HepG2 (cell line): ENCODE data around the gene SNX27. TPM values are rescaled to one million over a fixed set of nuclear protein-coding genes. Genes with fewer than 3 reads are reported as not detected.

Experiments used
- ATAC-seq: fragments of 200-7000 bp; cut with Tn5 transposase; 3 replicates; pipeline ENCODE4 v1.9.1; 2020; ENCODE audit warnings: mild to moderate bottlenecking, moderate library complexity
- BruUV-seq: library from RNA; stranded (reverse); fragments of 400-500 nt; replicated peaks from 2 replicates; lab custom pipeline; 2021; lab: Mats Ljungman, UMichigan
- CTCF ChIA-PET: fragments of 300-600 bp; formaldehyde crosslinking; extraction: SDS; loops from one replicate; lab custom pipeline; 2021; ENCODE audit warnings: low total read pairs, inconsistent platforms, low intra/inter-chr PET ratio; lab: Yijun Ruan, JAX
- POLR2A ChIA-PET: fragments of 350-600 bp; sonication (Branson Sonifier 250); formaldehyde crosslinking; loops from one replicate; lab custom pipeline; 2020; ENCODE audit warnings: antibody characterized with exemption, inconsistent platforms; lab: Yijun Ruan, JAX
- DNase-seq: peaks from one replicate; pipeline ENCODE4 v3.0.0-alpha.2; 2015; ENCODE audit warnings: low spot score
- FAIRE-seq: peaks from 3 replicates; lab custom pipeline; 2011; peaks lifted over from hg19 to GRCh38; lab: Jason Lieb, UNC
- H2AFZ ChIP-seq: one replicate; pipeline ENCODE4 v1.6.1; 2011; ENCODE audit warnings: low read length, inconsistent platforms
- H3K27ac ChIP-seq: fragments of 300-600 bp; 3 replicates; pipeline ENCODE4 v1.8.0; 2011; ENCODE audit warnings: mixed run types, mild to moderate bottlenecking, mixed read lengths, low read length, inconsistent platforms; ENCODE audit not compliant: insufficient read depth; ENCODE audit errors: extremely low read length
- H3K27me3 ChIP-seq, 2 experiments: fragments of 200-600 bp in 1 of 2; 2 replicates in 1 of 2; 3 replicates in 1 of 2; pipeline versions ENCODE4 v1.6.0 to v1.8.0; 2011; ENCODE audit warnings: low read length in 2 of 2, mild to moderate bottlenecking in 2 of 2, moderate library complexity in 2 of 2, inconsistent platforms in 1 of 2; ENCODE audit not compliant: insufficient read depth in 2 of 2, control insufficient read depth in 1 of 2
- H3K36me3 ChIP-seq, 2 experiments: fragments of 200-600 bp in 1 of 2; replicated peaks in 1 of 2; 2 replicates in 1 of 2; 3 replicates in 1 of 2; pipeline versions ENCODE4 v1.5.1 to v1.8.0; 2011; ENCODE audit warnings: low read length in 2 of 2, inconsistent platforms in 1 of 2; ENCODE audit not compliant: insufficient read depth in 2 of 2, control insufficient read depth in 1 of 2
- H3K4me1 ChIP-seq: 2 replicates; pipeline ENCODE4 v1.5.1; 2012; ENCODE audit warnings: low read length, inconsistent platforms; ENCODE audit not compliant: insufficient read depth
- H3K4me2 ChIP-seq: 2 replicates; pipeline ENCODE4 v1.6.0; 2011; ENCODE audit warnings: low read depth, low read length, inconsistent platforms
- H3K4me3 ChIP-seq, 3 experiments: fragments of 200-600 bp in 1 of 3; sonication (generic), shearing (Covaris generic) in 1 of 3; replicated peaks in 1 of 3; 2 replicates each; pipeline ENCODE4 v1.5.1; 2011 to 2016; ENCODE audit warnings: low read length in 3 of 3, inconsistent platforms in 2 of 3, low read depth in 2 of 3, mild to moderate bottlenecking in 2 of 3, control low read depth in 1 of 3, mixed read lengths in 1 of 3; ENCODE audit not compliant: insufficient read depth in 1 of 3
- H3K79me2 ChIP-seq: one replicate; pipeline ENCODE4 v1.6.1; 2011; ENCODE audit warnings: low read length, inconsistent platforms; ENCODE audit not compliant: insufficient read depth
- H3K9ac ChIP-seq: 2 replicates; pipeline ENCODE4 v1.6.0; 2011; ENCODE audit warnings: mild to moderate bottlenecking, low read depth, low read length, inconsistent platforms; ENCODE audit not compliant: insufficient read depth
- H3K9me3 ChIP-seq: 2 replicates; pipeline ENCODE4 v1.5.1; 2012; ENCODE audit warnings: mild to moderate bottlenecking, low read length
- H4K20me1 ChIP-seq: 2 replicates; pipeline ENCODE4 v1.6.0; 2011; ENCODE audit warnings: inconsistent platforms, mild to moderate bottlenecking, low read length, moderate library complexity; ENCODE audit not compliant: insufficient read depth
- CREB1 ChIP-seq, 2 experiments: fragments of 450-650 bp in 1 of 2; IDR thresholded peaks; 2 replicates each; pipeline ENCODE4 v1.6.1; 2016 to 2017; ENCODE audit warnings: control low read depth in 1 of 2, mild to moderate bottlenecking in 1 of 2, missing compliant biosample characterization in 1 of 2, missing genetic modification characterization in 1 of 2
- RELA ChIP-seq: sonication (generic); formaldehyde crosslinking; IDR thresholded peaks from 2 replicates; pipeline ENCODE4 v1.4.0; 2020; ENCODE audit warnings: missing genetic modification reagents
- SAFB2 ChIP-seq: sonication (generic); formaldehyde crosslinking; IDR thresholded peaks from 2 replicates; pipeline ENCODE4 v1.5.1; 2020; ENCODE audit warnings: missing genetic modification reagents, low read depth, mild to moderate bottlenecking, borderline replicate concordance
- SNAPC2 ChIP-seq: sonication (generic); formaldehyde crosslinking; IDR thresholded peaks from 2 replicates; pipeline ENCODE4 v1.8.1; 2022; ENCODE audit warnings: mild to moderate bottlenecking, missing genetic modification reagents
- TMF1 ChIP-seq: sonication (generic); formaldehyde crosslinking; IDR thresholded peaks from 2 replicates; pipeline ENCODE4 v1.8.1; 2022; ENCODE audit warnings: low read depth, missing genetic modification reagents
- ZNF44 ChIP-seq: sonication (generic); formaldehyde crosslinking; IDR thresholded peaks from 2 replicates; pipeline ENCODE4 v1.5.1; 2020; ENCODE audit warnings: mild to moderate bottlenecking, missing genetic modification reagents
- ZNF547 ChIP-seq: sonication (generic); formaldehyde crosslinking; IDR thresholded peaks from 2 replicates; pipeline ENCODE4 v1.5.1; 2020; ENCODE audit warnings: mild to moderate bottlenecking, missing genetic modification reagents
- WGBS: methylation state at CpG from one replicate; pipeline ENCODE4 v1.1.6; 2017; ENCODE audit warnings: low lambda C conversion rate; 5-methylcytosine and 5-hydroxymethylcytosine counted together
- in situ Hi-C: cut with HindIII; loops from 2 replicates; pipeline ENCODE4 v1.10.0; 2017; ENCODE audit warnings: low pct_unique_long_range_greater_than_20kb; ENCODE audit not compliant: extremely low pct_ligation_motif_present
- intact Hi-C: fragments of 100-400 bp; cut with micrococcal nuclease; formaldehyde crosslinking; loops from one replicate; pipeline ENCODE4 v1.10.0; 2022; ENCODE audit not compliant: unreplicated experiment
- polyA plus RNA-seq, 8 experiments: library from polyadenylated mRNA; depleted of rRNA in 3 of 8; stranded (reverse) in 7 of 8; unstranded in 1 of 8; fragments of >200 nt; fragmentation: Illumina TruSeq in 4 of 8; extraction: Trizol in 4 of 8; gene quantifications; 2 replicates each; pipeline versions ENCODE4 v1.2.1 to v1.2.3, GENCODE V29; 2011 to 2016; ENCODE audit warnings: low read depth in 4 of 8, missing spikeins in 1 of 8, mixed read lengths in 1 of 8; ENCODE audit not compliant: insufficient read depth in 1 of 8
- total RNA-seq, 5 experiments: library from RNA; depleted of rRNA; stranded (reverse); fragments of >200 nt; fragmentation: Illumina TruSeq; extraction: Trizol; gene quantifications; 2 replicates each; pipeline ENCODE4 v1.2.3, GENCODE V29; 2016; ENCODE audit warnings: low read depth in 1 of 5
- TF ChIP-seq, protein P1 (sequence below): sonication (generic); formaldehyde crosslinking; IDR thresholded peaks from 2 replicates; pipeline ENCODE4 v1.4.0; 2020; ENCODE audit warnings: missing genetic modification reagents

Gene SNX27
- total and polyA plus RNA-seq, 2 of the 13 experiments (the other 11 are each of a cell fraction or from before 2014, with no cell fraction given): 14.4 to 17.8 TPM

DNA sequence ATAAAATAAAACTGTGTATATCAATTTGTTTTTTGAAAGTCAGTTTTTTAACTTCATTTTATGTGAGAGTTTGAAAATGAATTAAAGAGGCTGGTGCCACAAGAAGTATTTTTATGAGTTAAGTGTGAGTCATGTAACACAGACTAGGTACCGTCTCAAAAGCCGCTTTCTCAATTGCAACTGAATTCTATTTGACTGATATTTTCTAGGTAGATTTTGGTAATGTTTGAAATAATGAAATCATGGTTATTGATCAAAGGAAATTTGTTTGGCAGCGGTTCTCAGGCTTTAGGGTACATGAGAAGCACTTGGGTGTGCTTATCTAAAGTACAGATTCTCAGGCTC is 4.6 kb downstream of the SNX27 start (continued):
- TF ChIP-seq TMF1 (CRISPR knock-in tag) (no peak), CREB1 (IDR thresholded peaks at IDR 0.05) (no peak), CREB1 (CRISPR knock-in tag; IDR thresholded peaks at IDR 0.05) (no peak)

DNA sequence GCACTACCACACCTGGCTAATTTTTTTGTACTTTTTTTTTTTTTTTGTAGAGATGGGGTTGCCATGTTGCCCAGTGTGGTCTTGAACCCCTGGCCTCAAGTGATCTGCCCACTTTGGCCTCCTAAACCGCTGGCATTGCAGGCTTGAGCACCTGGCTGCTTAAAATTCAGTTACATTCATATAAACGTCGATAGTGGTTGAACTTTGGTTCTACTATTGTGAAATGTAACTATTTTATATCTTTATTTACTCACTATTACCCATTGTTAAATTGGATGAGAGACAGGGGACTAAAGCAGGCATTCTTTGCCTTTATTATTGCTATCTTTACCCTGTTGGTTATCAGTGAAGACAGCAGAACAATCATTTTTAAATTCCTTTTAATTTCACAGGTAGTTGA is 6.2 kb downstream of the SNX27 start:
- no peak for TF ChIP-seq SNAPC2 (CRISPR knock-in tag)
- no peak for TF ChIP-seq SAFB2 (CRISPR knock-in tag)
- TF ChIP-seq ZNF547 (CRISPR knock-in tag): no peak
- TF ChIP-seq, protein P1, sequence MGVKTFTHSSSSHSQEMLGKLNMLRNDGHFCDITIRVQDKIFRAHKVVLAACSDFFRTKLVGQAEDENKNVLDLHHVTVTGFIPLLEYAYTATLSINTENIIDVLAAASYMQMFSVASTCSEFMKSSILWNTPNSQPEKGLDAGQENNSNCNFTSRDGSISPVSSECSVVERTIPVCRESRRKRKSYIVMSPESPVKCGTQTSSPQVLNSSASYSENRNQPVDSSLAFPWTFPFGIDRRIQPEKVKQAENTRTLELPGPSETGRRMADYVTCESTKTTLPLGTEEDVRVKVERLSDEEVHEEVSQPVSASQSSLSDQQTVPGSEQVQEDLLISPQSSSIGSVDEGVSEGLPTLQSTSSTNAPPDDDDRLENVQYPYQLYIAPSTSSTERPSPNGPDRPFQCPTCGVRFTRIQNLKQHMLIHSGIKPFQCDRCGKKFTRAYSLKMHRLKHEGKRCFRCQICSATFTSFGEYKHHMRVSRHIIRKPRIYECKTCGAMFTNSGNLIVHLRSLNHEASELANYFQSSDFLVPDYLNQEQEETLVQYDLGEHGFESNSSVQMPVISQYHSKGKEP (CRISPR knock-in tag): no peak
- TF ChIP-seq ZNF44 (CRISPR knock-in tag): no peak
- no peak for TF ChIP-seq RELA (CRISPR knock-in tag)
- H3K79me2 ChIP-seq: peaks cover 34% of the 10 kb centered on the region
- no peak overlapping the region for H3K27ac ChIP-seq
- no peak overlapping the region for H3K4me3 ChIP-seq
- in situ Hi-C loops (no loop called here), intact Hi-C loops (no loop called here)
- WGBS: 72% methylated on average over 3 of the region's 3 CpGs
- FAIRE-seq (no peak), DNase-seq (no peak), ATAC-seq (no peak)
- H3K4me1 ChIP-seq: peaks cover 71% of the 10 kb centered on the region
- H2AFZ ChIP-seq: no peak overlapping the region
- CTCF ChIA-PET: no interaction called here
- no peaks in the 10 kb centered on the region; a peak in 1 of 5 replicates for H3K36me3 ChIP-seq
- no TSS peak for BruUV-seq
- H3K9ac ChIP-seq: no peak overlapping the region
- no peaks in the 10 kb centered on the region for H3K27me3 ChIP-seq
- H3K4me2 ChIP-seq: no peak overlapping the region
- H3K9me3 ChIP-seq: no peaks in the 10 kb centered on the region
- no peaks in the 10 kb centered on the region for H4K20me1 ChIP-seq
- POLR2A ChIA-PET: no interaction called here
